Loucy (cell line): Measurements from ENCODE around the gene LIX1.

ENCODE experiments used
- H2AFZ ChIP-seq: fragments of 200-600 bp; sonication (generic); 2 replicates; pipeline ENCODE4 v1.6.0; 2016; ENCODE audit warnings: antibody characterized with exemption, mild to moderate bottlenecking, low read length, moderate library complexity
- H3F3A ChIP-seq: fragments of 200-600 bp; 2 replicates; pipeline ENCODE4 v1.6.0; 2016; ENCODE audit warnings: antibody characterized with exemption, low read depth, mild to moderate bottlenecking
- H3K27me3 ChIP-seq: fragments of 200-600 bp; sonication (generic); 2 replicates; pipeline ENCODE4 v1.6.1; 2014; ENCODE audit warnings: low read length, mild to moderate bottlenecking; ENCODE audit not compliant: insufficient read depth, poor library complexity, severe bottlenecking
- H3K36me3 ChIP-seq: fragments of 200-600 bp; sonication (generic); 2 replicates; pipeline ENCODE4 v1.6.1; 2016; ENCODE audit warnings: low read length; ENCODE audit not compliant: insufficient read depth
- H3K4me1 ChIP-seq: fragments of 200-600 bp; sonication (generic); 2 replicates; pipeline ENCODE4 v1.5.1; 2014; ENCODE audit warnings: low read length, mild to moderate bottlenecking; ENCODE audit not compliant: insufficient read depth, poor library complexity, severe bottlenecking
- H3K4me2 ChIP-seq: fragments of 200-600 bp; sonication (generic); 2 replicates; pipeline ENCODE4 v1.6.0; 2014; ENCODE audit warnings: antibody characterized with exemption, low read length, low read depth, mild to moderate bottlenecking; ENCODE audit not compliant: poor library complexity, severe bottlenecking
- H3K4me3 ChIP-seq: fragments of 200-600 bp; sonication (generic); 2 replicates; pipeline ENCODE4 v1.5.1; 2014; ENCODE audit warnings: low read length, mild to moderate bottlenecking, mixed read lengths; ENCODE audit not compliant: poor library complexity, severe bottlenecking
- H3K79me2 ChIP-seq: fragments of 200-600 bp; sonication (generic); 2 replicates; pipeline ENCODE4 v1.6.1; 2014; ENCODE audit warnings: low read length; ENCODE audit not compliant: insufficient read depth
- H3K9ac ChIP-seq: fragments of 200-600 bp; sonication (generic); 2 replicates; pipeline ENCODE4 v1.6.0; 2014; ENCODE audit warnings: mild to moderate bottlenecking, low read depth, low read length, moderate library complexity; ENCODE audit not compliant: poor library complexity, severe bottlenecking
- H3K9me2 ChIP-seq: fragments of 200-600 bp; sonication (generic); replicated peaks from 2 replicates; pipeline ENCODE4 v1.6.1; 2016; ENCODE audit warnings: low read depth, low read length, mixed read lengths
- H3K9me3 ChIP-seq: fragments of 200-600 bp; sonication (generic); 2 replicates; pipeline ENCODE4 v1.6.1; 2014; ENCODE audit warnings: mild to moderate bottlenecking, antibody characterized with exemption, low read length, low read depth; ENCODE audit not compliant: insufficient read depth
- H4K20me1 ChIP-seq: fragments of 200-600 bp; sonication (generic); 2 replicates; pipeline ENCODE4 v1.6.0; 2014; ENCODE audit warnings: antibody characterized with exemption, low read length, mild to moderate bottlenecking; ENCODE audit not compliant: insufficient read depth, poor library complexity, severe bottlenecking
- EZH2phosphoT487 ChIP-seq: fragments of 200-600 bp; IDR thresholded peaks from 2 replicates; pipeline ENCODE4 v1.6.1; 2018; ENCODE audit warnings: antibody characterized with exemption, mild to moderate bottlenecking, moderate library complexity, borderline replicate concordance
- TF ChIP-seq, protein P1 (sequence below): fragments of 200-600 bp; sonication (generic); conservative IDR thresholded peaks from 2 replicates; pipeline ENCODE4 v1.5.1; 2014; ENCODE audit warnings: mild to moderate bottlenecking, antibody characterized with exemption, low read length

The LIX1 gene

GRCh38 chr5:97093193-97093592, 49.2 kb downstream of the LIX1 start:
- H3K4me2 ChIP-seq: no peak overlapping the region
- H3K4me3 ChIP-seq: no peak overlapping the region
- no peaks in the 10 kb centered on the region for H3K36me3 ChIP-seq
- H3K9me3 ChIP-seq: no peaks in the 10 kb centered on the region
- H3K9ac ChIP-seq: no peak overlapping the region
- TF ChIP-seq EZH2phosphoT487: no peak
- TF ChIP-seq, protein P1, sequence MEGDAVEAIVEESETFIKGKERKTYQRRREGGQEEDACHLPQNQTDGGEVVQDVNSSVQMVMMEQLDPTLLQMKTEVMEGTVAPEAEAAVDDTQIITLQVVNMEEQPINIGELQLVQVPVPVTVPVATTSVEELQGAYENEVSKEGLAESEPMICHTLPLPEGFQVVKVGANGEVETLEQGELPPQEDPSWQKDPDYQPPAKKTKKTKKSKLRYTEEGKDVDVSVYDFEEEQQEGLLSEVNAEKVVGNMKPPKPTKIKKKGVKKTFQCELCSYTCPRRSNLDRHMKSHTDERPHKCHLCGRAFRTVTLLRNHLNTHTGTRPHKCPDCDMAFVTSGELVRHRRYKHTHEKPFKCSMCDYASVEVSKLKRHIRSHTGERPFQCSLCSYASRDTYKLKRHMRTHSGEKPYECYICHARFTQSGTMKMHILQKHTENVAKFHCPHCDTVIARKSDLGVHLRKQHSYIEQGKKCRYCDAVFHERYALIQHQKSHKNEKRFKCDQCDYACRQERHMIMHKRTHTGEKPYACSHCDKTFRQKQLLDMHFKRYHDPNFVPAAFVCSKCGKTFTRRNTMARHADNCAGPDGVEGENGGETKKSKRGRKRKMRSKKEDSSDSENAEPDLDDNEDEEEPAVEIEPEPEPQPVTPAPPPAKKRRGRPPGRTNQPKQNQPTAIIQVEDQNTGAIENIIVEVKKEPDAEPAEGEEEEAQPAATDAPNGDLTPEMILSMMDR: no peak
- H3K79me2 ChIP-seq: no peaks in the 10 kb centered on the region
- H4K20me1 ChIP-seq: no peaks in the 10 kb centered on the region
- no peaks in the 10 kb centered on the region for H3K9me2 ChIP-seq
- no peaks in the 10 kb centered on the region for H3K27me3 ChIP-seq
- no peak overlapping the region for H2AFZ ChIP-seq
- H3K4me1 ChIP-seq: peaks cover 15% of the 10 kb centered on the region
- H3F3A ChIP-seq: no peaks in the 10 kb centered on the region

GRCh38 chr5:97090944-97091343, 51.5 kb downstream of the LIX1 start:
- Histone ChIP-seq H2AFZ (no peak overlapping the region), H3K4me3 (no peak overlapping the region), H3K27me3 (no peaks in the 10 kb centered on the region), H3K4me2 (no peak overlapping the region), H3K4me1 (peaks cover 15% of the 10 kb centered on the region), H4K20me1 (no peaks in the 10 kb centered on the region), H3K9ac (no peak overlapping the region), H3F3A (no peaks in the 10 kb centered on the region), H3K9me3 (no peaks in the 10 kb centered on the region), H3K9me2 (no peaks in the 10 kb centered on the region), H3K36me3 (no peaks in the 10 kb centered on the region), H3K79me2 (no peaks in the 10 kb centered on the region)
- TF ChIP-seq, protein P1: no peak
- no peak for TF ChIP-seq EZH2phosphoT487

- H3K4me1 ChIP-seq: peaks cover 6% of the 10 kb centered on the region
- H3K4me2 ChIP-seq: no peak overlapping the region
- no peak overlapping the region for H2AFZ ChIP-seq
- no peaks in the 10 kb centered on the region for H3K36me3 ChIP-seq
- no peaks in the 10 kb centered on the region for H3K27me3 ChIP-seq
- no peak overlapping the region for H3K9ac ChIP-seq
- no peaks in the 10 kb centered on the region for H3F3A ChIP-seq
- H3K9me2 ChIP-seq: no peaks in the 10 kb centered on the region
- no peak overlapping the region for H3K4me3 ChIP-seq
- H3K9me3 ChIP-seq: no peaks in the 10 kb centered on the region
- no peaks in the 10 kb centered on the region for H4K20me1 ChIP-seq
- TF ChIP-seq EZH2phosphoT487: no peak
- TF ChIP-seq, protein P1: no peak
- no peaks in the 10 kb centered on the region for H3K79me2 ChIP-seq
Measured at GRCh38 chr5:97089149-97089801, 53.1 kb downstream of the LIX1 start.
